HG02642 (cell line): Measurements from ENCODE around the gene CLEC11A.

Experiments
- ATAC-seq: cut with Tn5 transposase; IDR thresholded peaks from one replicate; pipeline ENCODE4 v1.9.1; 2021; ENCODE audit warnings: mild to moderate bottlenecking; ENCODE audit not compliant: unreplicated experiment, poor library complexity

CLEC11A gene, protein sequence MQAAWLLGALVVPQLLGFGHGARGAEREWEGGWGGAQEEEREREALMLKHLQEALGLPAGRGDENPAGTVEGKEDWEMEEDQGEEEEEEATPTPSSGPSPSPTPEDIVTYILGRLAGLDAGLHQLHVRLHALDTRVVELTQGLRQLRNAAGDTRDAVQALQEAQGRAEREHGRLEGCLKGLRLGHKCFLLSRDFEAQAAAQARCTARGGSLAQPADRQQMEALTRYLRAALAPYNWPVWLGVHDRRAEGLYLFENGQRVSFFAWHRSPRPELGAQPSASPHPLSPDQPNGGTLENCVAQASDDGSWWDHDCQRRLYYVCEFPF

DNA sequence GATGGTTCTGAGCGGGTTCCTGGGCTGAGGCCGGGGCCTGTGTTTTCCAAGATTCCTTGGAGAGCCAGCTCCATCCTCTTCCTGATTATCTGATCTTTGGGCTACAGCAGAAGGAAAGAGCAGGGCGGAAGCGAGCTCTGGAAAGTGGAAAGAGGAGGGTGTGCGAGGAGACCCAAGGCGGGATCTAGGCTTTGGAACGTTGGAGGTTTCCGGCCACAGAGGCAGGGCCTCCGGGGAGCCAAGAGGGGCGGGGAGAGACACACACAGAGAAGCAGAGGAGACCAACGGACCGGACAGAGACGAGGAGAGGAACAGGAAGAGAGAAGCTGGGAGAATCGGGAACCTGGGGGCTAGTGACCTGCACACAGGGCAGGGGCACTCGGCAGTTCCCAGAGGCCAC, at the start of gene CLEC11A:
CLEC11A (plus strand) TSS at position 296 of the 400 bp plus-strand sequence. CDS start 162 bp downstream, outside the sequence.
- ATAC-seq: no peak

DNA sequence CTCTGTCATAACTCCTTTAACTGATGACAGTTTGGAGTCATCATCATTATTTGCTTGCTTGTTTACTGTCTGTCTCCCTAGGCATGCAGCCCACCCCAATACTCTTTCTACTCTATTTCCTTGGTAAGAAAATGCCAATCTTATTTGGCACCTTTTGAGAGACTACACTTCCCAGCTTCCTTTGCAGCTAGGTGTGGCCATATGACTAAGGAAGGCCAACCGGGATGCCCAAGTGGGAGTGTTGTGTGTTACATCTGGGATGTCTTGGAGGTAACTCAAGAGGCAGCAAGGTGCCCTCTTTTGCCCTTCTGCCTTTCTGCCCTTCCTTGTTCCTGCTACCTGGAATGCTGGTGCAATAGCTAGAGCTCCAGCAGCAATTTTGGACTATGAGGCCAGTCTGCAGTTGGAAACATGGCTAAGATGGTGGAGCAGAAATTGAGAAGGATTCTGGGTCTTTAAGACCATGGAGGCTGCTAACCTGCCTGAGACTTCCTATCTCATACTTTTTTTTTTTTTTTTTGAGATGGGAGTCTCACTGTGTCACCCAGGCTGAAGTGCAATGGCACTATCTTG, 46.5 kb upstream of the CLEC11A start:
- ATAC-seq: no peak

DNA sequence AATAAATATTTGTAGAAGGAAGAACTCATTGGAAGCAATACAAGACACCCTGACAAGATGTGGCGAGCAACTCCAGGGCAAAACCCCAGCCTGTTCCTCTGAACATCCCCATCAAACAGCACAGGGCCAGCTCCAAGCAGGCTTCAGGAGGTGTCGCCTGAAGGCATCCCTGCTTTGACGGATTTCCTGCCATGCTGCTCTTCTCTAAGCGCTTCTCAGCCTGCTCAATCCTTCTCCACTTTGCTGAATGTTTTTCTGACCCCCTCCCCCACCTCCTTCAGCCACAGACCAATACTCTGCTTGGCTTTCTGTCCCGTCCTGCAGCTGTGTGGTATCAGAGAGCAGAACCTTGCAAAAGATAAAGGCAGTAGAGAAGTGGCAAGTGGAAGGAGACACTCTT, 45.5 kb upstream of the CLEC11A start:
- no peak for ATAC-seq

DNA sequence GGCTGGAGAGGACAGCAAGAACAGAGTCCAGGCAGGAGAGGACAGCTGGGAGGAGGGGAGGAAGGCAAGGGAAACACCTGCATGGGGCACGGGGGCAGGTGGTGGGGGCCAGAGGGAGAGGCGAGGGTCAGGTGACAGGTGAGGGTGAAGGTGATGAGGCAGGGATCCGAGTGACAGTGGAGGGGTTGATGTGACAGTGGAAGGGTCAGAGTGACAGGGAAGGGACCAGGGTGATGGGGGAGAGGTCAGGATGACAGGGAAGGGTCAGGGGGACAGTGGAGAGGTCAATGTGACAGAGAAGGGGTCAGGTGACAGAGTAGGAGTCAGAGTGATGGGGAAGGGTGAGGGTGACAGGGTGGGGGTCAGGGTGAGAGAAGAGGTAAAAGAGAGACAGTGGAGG, 44.8 kb upstream of the CLEC11A start:
- ATAC-seq: no peak

DNA sequence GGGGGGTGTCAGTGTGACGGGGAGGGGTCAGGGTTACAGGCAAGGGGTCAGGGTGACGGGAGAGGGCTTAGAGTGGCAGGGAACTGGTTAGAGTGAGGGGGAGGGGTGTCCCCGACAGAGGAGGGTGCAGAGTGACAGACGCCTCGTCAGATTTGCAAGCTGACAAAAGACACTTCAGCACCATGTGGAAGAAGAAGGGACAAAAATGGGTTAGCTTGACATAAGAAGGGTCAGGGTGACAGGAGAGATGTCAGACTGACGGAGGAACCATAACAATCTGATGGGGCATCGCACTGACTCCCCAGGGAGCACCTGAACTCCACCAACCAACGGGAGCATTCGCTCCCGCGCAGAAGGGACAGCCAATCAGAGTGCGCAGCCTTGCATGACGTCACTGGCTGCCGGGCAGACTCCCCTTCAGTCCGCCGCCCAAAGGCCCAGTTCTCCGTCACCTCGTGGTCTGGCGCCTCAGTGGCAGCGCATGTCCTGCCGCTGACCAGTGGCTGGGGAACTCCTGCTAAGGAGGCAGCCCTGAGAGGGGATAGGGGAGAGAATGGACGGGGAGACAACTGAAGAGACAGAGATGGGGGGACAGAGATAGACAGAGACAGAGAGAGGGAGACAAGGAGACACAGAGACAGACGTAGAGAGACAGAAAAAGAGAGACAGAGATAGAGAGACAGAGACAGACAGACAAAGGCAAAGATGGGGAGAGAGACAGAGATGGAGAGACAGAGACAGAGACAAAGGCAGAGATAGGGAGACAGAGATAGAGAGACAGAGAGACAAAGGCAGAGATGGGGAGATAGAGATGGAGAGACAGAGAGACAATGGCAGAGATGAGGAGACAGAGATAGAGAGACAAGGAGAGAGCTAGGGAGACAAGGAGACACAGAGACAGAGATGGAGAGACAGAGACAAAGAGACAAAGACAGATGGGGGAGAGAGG, 43.7 kb upstream of the CLEC11A start:
- peak; percentile 81 for ATAC-seq

DNA sequence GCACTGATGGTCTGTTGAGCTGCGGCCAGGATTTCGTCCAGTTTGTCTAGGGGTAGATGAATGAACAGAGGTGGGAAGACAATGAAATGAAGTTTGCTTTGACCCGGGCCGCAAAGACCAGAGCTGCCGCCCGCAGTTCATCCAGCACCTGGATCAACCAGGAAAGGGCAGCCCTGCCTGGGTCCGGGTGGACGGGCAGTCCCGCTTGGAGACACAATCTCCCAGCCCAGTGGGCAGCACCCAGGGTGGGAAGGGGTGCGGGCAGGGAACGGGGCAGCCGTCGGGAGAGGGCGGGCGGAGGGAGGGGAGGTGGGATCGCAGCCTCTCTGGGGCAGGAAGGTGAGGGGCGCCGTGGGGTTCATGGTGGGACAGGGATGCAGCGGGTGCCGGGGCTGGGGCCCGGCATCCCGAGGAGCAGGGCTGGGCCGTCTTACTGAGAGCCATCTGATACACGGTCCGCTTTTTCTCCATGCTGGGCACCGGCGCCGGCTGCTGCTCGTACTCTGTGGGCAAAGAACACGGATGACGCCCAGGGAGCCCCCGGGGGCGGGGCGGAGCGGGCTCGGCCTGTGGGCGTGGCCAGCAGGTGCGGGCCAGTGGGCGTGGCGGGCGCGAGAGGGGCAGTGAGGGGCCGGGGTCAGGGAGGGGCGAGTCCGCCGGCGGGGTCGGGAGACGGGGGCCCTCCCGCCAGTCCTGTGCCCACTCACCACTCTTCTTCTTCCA, 36.7 kb upstream of the CLEC11A start:
- no peak for ATAC-seq

DNA sequence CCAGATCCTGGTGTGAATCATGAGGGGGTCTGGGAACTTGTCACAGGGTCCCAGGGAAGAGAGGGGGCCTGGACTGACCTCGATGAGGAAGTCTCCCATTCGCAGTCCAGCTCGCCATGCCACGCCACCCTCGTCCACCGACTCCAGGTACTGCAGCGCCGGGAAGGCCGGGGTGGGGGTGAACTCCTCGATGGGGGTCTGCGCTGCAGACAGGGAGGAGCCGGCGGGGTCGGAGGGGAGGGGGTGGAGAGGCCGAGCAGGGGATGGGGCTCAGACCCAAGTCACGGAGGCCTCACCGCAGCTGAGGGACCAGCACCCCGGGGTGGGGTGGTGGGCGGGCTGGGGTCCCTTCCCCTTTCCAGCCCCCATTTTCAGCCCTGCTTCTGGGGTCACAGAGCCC, 34.4 kb upstream of the CLEC11A start:
- no peak for ATAC-seq

DNA sequence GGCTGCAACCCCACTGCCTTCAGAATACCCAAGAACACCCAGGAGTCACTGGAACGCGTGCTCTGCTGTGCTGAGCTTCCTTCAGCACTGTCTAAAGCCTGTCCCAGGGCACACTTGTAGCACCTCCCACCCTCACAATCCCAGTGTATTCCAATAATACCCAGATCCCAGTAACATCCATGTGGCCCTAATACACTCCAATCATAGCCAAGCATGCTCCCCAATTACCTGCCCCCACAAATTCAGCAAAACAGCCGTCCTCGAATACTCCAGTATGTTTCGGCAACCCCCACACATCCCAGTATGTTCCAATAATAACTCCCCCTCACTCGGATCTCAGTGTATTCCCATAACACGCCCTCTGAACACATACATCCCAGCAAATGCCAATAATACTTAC, 32.7 kb upstream of the CLEC11A start:
- no peak for ATAC-seq

DNA sequence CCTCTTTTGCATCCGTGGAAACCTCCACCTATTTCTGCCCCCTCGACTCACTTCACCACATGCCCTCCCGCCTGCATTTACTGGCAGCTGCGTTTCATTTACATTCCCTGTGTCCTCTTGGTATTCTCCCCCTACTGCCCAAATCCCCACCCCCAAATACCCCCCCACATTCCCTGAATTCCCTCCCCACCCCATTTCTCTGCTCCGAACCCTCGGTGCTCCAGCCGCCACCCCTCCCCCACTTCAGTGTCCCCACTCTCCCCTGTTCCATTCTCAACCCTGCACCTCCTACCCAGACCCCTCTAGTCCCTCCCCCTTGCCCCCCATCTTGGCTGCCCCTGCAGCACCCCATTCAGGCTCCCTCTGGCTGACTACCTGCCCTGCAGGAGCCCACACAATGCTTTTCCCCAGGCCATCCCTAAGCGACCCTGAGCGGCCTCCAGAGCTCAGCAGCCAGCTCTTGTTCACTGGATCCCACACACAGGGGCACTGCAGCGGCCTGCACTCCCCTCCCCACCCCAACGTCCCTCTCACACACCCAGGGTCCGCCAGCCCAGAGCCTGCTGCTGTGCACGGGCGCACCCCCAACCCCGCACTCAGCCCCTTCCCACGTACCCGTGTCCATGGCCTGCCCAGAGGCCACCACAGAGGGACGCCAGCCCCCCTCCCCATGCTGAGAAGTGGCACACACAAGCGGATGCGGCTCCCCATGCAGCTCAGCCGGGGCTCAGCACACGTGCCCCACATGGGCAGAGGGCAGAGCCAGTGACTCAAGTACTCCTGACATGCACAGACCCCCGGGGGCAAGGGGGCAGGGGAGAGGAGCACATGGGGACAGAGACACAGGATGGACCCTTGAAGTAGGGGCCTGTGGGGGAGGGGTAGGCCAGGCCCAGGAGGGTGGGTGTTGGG, 29.8 kb upstream of the CLEC11A start:
- no peak for ATAC-seq

DNA sequence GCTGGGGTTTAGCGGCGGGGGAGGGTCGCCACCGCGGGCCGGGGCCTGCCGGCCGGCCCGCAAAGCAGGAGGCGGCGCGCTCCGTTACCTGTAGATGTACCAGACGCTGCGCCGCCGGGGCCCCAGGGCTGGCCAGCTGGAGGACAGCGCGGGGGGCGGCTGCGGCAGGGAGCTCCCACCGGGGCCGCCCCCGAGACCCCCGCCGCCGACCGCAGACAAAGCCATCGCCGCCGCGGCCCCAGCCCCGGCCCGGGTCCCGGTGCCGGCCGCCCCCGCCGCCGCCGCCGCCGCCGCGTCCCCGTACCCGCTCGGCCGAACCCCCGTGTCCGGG, 28.4 kb upstream of the CLEC11A start:
- no peak for ATAC-seq

DNA sequence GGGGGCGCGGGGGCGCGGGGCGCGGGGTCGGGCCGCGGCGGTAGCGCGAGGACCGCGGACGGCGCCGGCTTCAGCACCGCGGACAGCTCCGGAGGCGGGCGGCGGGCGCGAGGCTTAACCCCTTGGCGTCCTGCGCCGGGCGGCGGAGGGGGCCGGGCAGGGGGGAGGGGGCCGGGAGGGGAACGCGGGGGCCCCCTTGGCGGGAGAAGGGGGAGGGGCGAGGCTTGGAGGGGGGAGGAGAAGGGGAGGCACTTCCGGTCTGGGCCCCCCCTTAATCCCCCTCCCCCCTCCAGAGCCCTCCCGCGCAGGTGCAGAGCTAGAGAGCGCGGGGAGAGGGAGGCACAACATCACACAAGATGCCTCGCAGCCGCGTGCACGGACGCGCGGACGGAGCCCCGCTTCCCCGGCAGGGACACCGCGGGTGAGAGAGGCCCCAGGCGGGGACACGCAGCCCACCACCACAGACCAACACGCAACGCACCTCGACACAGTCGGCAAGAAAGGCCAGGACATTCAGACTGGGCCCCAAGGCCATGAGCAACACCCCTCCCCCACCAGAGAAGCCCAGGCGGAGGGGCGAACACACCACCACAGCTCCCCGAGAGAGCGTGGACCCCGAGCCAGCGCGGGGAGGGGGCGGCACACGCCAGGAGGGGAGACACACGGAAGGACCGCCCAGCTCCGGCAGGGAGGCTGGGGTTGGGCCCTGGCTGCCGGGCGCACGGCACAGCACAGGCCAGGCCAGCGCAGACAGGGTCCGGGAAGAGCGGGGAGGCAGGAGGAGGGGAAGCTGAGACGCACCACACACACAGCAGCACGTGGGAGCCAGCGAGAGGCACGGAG, 27.7 kb upstream of the CLEC11A start:
- no peak for ATAC-seq

DNA sequence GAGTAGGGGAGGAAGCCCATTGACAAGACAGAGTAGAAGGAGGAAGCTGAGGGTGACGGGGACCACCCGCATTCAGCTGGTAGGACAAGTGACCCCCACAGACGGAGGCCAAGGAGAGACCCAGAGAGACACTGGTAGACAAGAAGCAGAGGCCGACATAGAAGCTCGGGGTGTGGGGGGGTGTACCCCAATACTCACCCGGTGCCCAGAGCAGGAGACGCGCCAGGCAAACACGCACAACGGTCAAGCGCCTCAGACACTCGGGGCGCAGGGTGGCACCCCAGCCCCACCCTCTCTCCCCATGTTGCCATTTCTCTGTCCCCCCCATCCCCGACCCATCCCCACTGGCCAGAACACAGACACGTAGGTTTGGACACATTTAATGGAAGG, 27.1 kb upstream of the CLEC11A start:
- no peak for ATAC-seq

DNA sequence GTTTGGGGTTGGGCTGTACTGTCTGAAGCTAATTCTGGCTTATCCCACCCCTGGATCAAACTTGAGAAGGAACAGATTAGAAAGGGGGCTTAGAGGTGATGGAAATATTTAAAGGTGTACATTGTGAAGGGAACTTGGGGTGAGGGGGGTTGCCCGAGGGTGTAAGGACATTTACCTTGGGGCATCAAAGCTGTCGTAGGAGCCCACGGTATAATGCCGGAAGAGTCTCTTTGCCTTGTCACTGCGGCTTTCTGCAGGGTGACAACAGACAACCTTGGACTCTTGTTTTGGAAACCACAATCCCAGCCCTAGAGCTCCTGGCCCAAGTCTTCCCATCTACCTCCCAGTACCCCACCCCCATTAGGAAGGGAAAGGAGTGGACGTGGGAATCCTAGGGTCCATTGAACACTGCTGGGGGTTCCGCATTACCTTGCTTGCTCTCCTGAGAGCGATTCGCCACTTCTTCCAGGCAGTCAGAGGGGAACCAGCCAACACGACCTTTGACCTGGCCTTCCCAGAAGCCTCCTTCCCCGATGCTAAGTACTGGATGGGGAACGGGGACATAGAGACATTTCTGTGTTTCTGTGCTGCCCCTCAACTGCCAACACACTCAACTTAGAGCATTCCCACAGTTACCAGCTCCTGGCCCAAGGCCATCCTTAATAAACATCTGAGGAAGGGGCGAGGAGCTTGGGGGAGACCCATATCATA, 25.6 kb upstream of the CLEC11A start:
- no peak for ATAC-seq

DNA sequence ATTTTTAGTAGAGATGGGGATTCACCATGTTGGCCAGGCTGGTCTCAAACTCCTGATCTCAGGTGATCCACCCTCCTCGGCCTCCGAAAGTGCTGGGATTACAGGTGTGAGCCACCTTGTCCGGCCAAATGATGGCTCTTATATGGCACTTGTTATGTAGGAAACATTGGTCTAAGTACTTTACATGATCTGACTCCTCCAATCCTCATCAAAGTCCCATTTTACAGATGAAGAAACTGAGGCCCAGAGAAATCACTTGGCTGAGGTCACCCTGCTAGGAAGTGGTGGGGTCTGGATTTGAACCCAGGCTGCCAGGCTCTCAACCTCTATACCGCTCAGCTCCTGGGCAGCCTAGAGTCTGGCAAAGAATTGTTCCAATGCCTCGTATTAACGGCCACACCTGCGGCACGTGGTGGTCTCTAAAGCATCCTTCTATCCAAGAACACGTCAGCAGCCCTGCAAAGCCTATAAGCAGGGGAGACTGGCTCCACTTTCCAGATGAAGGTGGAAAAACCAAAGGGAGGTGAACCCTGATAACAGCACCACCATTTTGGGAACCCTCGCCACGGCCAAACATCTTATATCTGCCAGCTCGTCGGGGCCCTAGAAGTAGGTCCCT, 21.7 kb upstream of the CLEC11A start:
- no peak for ATAC-seq

DNA sequence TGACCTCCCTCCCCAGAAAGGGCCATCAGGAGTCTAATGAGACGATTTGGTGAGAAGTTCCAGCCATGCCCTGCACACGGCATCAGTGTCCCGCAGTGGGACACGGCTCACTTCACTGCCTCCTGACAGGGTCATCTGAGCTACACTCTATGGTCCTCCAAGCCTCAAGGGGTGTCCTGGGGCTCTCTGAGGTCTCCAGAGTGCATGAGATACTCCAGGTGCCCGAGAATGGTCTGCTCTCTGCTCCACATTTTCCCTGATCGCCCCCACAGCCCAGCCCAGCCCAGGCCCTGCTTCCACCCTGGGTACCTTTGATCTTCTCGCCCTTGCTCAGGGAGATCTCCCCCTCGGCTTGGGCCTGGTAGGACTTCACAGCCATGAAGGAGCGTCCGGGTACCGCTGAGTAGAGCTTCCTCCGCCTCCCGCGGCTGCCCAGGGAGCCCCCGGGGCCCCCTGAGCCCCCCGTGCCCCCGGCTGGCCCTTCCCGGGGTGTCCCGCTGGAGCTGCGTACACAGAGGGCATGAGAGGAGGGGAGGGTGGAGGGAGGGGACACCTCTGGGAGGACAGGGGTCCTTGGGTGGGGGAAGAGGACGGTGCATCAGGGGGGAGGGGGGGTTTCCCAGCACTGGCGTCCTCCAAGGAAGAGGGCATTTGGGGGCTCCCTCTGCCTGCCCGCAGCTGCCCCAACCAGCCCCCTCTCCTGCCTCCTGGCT, 20.9 kb upstream of the CLEC11A start:
- ATAC-seq: no peak

DNA sequence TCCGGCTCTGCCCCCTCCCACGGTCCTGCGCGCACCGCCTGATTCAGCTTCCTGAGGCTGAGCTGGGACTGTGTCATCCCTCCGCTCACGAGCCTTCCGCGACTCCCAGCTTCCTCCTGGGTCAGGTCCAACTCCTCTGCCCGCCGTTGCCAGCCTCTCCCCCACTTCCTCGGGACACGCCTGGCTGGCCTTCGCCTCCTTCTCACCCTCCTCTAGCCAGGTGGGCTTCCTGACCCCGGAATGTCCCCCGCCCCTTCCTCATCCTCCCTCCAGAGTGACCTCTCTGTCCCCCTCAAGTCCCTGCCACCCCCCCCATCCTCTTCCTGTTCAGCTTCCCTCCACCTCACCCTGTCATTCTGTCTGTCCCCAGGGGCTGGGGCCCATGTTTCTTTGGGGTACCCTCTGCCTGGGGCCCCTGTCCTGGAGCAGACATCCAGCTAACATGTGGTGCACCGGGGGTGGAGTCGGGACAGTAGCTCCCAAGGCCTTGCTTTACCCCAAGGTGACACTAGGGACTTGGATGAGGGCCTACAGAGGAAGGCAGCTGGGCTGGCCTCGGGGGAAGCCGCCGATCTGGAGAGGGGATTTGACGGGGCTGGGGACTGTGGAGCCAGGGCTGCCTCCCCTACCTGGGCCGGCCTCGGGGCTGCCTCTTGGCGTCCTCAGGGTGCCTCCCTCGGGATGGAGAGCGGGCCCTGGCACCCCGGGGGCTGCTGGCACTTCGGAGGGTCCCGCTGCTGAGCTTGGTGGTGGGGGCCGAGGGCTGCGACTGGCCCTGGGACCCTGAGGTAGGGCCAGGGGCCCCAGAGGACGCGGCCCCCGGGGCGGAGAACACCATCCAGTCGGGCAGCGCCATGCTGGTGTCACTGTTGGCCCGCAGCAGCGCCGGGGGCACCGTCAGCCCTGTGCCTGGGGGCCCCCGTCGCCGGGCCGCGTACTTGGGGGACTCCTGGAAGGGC, 20.0 kb upstream of the CLEC11A start:
- no peak for ATAC-seq
